ENCODE data around the gene MAN2A1.

The MAN2A1 gene

DNA sequence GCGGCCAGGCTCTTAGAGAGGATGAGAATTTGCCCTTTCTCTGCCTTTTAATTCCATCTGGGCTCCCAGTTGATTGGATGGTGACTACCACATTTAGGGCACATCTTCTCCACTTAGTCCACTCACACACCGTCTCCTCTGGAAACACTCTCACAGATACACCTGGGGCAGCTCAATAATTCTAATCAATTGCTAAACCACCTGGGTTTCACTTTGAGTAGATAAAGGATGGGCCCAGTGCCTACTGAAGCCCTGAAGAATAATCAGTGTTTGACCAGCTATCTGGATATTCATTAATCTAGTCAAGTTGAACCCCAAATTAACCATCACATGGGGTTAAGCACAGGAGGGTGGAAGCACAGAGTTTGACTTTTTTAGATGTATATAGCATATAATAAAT lies 19.1 kb downstream of the MAN2A1 start:
- DNase-seq: no peak

DNA sequence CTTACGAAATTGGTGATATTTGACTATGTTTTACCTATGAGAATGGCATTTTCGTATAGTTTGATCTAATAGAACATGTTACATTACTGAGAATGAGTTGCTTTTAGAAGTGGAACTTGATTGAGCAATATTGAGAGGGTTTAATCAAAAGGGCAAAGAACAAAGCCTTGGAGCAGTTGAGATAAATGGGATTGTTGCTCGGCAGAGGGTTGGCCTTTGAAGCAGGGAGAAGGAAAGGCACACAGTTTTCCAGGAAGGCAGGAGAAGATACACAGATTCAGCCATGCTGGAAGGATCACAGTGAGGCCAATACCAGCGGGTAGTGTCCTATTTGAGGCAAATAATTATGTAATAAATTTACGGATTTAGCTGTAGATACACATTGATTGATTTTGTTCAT lies 19.5 kb downstream of the MAN2A1 start:
- no peak for DNase-seq

DNA sequence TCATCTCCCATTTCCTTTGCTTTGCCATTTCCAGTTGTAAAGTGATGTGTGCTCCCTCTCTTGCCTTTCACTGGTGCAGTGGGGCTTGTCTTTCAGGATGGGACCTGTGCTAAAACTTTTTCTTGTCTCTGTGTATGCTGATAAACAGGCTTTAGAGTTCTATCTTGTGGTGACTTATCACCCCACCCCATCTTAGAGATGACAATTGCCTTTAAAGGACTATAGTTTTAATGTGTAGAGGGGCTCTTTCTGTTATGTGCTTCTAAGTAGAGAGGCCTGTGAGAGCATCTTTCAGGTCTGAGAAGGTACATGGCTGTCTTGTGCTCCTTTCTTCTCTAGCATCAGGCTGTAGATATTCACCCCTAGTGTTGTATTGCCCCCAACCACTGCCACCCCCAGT lies 21.9 kb downstream of the MAN2A1 start:
- no peak for DNase-seq

DNA sequence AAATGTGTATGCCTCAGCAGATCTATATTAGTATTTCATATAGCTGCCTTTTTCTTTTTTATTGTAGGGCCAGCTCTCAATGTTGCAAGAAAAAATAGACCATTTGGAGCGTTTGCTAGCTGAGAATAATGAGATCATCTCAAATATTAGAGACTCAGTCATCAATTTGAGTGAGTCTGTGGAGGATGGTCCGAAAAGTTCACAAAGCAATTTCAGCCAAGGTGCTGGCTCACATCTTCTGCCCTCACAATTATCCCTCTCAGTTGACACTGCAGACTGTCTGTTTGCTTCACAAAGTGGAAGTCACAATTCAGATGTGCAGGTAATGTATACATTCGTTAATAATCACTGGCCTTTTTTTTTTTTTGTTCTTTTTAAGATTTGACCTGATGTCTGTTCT lies 23.7 kb downstream of the MAN2A1 start:
- DNase-seq: no peak

DNA sequence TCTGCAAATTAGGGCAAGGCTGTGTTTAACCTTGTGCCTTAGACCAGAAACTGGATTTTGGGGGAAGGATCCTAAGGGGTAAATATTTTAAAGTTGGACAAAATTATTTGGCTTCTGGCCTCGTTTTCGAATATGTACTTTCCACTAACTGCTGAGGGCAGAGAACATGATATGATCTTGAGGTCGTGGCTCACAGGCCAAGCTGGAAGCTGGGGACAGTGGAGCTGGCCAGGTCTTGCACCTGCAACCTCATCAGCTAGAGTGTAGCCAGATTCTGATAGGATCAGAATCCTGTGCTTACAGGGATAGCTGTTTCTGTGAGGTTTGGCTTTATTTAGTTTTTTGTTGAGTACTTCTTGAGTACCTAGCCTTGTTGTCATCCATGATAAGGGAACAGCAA lies 24.9 kb downstream of the MAN2A1 start:
- no peak for DNase-seq

DNA sequence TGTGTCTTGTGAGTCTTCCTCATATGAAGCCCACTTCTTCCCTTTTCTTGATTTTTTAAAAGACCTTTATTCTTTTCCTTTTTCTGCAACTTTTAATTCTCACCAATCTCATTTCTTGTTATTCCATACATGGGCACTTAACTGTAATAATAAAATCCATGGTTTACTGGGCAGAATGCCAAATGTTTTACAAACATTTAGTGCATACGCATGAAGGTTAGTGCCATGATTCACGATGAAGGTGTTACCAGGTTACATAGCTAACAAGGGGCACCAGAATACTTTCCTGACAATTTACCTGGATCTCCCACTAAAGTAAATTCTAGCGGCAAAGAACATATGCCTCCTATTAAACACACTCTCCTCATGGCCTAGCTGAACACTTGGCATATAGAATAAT lies 28.5 kb downstream of the MAN2A1 start:
- DNase-seq: no peak

DNA sequence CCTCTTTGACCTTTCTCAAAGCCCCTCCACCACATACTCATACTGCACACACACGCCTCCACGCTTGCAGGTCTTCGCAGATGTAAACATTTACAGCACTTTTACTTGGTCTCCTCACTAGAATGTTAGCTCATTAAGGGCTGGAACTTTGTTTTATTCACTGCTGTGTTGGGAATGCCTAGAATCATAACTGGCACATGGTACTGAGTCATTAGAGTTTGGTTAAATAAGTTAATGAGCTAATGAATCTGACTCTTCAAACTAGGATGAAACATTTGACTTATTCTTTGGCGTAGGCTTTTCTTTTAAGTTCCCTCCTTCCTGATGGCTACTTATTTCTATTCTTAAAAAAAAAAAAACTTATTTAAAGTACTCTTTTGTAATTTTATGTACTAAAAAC lies 28.9 kb downstream of the MAN2A1 start:
- DNase-seq: no peak

DNA sequence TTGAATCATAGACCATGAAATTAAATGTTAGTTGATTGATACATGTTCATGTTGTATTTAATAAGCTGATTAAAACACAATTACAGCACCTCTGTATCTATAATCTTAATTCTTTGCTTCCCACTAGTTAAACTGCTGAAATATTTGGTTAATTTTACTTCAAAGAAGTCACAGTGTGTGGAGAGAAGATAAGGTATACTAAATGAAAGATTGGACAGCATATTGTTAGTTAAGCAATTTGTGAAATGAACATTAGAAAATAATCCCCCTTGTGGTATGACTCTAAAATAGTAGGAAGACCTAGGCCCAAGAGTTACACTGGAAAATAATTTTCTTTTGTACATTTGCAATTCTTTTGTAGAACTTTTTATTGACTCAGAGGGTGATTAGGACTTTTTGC lies 30.3 kb downstream of the MAN2A1 start:
- DNase-seq: no peak

DNA sequence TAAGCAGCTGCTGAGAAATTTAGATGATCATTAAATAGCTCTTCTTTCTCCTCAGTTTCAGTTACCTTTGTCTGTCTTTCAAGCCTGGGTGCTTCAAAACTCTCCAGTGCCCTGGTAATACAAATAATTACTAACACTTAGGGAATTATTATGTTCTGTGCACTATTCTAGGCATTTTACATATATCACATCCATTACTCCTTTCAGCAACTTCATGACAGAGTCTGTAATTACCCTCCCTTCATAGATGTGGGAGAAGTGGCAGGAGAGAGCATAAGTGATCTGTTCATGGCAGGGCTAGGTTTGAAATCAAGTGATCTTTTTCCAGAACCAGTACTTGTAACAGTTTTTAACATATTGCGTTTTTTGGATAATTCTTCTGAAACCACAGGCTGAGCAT lies 32.0 kb downstream of the MAN2A1 start:
- DNase-seq: no peak

DNA sequence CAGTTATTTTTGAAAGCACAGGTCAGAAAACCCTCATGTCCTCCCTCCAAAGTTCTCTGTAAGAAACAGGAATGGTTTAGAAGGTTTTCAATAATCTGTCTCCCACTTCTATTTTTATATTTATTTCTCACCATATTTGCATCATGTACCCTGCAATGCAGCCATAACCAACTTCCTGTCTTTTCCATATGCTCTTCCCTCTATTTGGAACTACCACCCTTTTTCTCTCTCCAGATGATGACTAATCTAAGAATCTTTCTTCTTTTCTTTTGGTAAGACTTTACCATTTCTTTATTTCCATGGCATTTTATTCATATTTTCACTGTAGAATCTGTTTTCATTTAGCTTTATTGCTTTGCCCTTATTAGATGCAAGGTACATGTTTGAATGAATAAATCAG lies 33.9 kb downstream of the MAN2A1 start:
- no peak for DNase-seq

DNA sequence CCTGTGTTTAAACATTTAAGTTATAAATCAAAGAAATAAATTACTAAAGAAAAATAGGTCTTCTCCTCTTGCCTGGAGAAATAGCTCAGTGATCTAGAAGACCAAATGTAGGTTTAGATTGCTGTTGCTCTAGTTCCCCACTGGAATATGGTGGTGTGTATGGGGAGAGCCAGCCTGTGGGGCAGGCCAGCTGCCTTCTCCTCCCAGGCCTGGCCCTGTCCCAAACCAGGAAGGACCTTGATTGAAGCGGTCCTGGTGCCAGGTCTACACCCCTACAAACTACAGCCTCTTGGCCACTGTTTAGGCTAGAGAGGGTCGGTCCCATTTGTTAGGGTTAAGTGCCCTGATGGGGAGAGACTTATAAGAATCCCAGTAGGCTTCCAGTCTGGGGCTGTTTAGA lies 35.4 kb downstream of the MAN2A1 start:
- DNase-seq: no peak

DNA sequence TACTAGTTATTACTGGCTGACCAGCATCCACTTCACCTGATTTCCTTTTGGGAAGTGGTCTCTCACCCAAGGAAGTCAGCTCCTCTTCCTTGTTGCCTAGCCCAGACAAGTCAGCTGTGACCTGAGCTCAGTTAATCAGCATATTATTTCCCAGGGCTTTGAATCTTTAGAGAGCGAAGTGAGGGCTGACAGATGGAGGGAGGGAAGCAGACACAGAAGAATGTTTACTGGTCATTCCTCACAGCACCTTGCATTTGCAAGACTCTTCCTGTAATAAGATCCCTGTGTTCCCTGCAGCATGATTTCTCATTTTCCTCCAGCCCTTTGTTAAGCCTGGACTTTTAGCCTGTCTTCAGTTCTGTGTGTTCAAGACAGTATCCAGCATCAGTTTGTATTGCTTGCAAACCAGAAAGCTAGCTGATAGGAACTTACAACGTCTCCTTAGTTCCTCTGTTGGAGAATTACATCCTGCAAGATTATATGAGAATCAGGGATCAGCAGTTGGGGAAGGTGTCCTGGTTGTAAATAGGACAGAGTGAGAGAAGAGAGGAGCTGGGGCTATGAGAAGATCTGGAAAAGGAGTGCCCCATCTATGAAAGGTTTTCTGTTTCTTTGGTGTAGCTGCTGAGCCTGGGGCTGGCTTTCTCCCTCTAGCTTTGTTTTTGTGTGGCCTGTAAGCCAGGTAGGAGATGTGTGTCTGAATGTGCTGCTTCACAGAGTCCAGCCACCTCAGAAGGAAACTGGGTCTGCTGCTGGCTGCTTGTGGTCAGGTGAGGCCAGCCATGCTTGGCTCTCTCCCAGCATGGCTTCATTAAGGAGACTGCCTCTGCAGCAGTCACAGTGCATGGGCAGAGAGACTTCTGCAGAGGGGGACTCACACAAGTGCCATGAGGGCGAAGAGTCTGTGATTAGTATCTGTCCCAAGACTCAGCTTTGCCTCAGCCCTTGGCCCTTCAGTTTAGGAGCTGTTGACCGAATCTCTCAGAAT lies 50.3 kb downstream of the MAN2A1 start:
- no peak for DNase-seq

DNA sequence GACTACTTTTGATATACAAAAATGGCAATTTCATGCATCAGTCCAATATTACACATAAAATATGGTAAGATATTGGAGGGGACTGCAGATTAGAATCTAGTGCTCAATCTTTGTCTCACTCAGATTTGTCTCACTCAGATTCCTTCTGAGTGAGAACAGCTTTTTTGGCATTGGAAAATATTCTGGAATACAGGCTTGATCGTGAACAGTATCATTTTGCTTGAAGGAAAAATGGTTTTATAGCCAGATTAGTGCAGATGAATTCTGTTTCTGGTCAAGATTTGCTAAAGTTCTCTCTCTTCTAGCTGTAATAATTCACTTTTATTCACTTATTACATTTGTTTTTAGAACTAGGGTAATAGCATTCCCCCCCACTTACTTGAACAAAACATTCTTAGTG lies 51.2 kb downstream of the MAN2A1 start:
- no peak for DNase-seq

DNA sequence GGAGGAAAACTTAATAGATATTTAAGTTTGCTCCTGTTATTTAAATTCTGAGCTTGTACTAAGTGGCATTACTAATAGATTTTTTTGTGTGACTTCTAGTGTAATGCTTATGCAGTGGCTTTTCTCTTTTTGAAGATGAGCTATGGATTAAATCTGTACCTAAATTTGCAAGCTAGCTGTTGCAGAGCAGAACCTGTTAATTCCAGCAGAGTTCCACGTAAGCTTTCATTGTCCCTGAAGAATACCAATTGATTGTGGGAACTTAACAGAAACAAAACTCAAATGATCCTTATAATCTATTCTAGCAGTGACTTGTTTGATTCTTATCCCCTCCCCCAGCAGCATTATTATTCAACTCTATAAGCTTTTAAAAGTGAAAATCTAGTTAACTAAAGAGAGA lies 51.7 kb downstream of the MAN2A1 start:
- no peak for DNase-seq

DNA sequence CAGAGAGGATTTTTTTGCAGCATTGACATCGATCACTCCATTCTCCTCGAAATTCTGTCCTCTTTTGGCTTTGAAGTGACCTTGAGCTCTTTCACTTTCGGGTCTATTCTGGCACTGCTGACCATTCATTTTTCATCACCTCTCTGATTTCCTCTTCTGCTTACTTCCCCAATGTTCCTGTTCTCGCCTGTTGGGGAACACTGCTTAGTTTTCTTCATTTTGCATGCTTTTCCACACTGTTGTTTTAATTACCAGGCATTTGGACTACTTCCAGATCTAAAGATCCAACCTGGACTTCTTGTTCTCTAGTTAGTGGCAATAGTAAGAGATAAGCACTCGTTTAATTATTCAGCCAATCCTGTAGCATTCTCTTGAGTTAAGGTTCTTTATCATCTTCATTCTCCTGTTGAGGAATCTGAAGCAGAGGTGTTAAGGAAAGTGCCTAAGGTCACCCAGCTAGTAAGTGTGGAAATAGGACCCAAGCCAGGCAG lies 53.4 kb downstream of the MAN2A1 start:
- no peak for DNase-seq

DNA sequence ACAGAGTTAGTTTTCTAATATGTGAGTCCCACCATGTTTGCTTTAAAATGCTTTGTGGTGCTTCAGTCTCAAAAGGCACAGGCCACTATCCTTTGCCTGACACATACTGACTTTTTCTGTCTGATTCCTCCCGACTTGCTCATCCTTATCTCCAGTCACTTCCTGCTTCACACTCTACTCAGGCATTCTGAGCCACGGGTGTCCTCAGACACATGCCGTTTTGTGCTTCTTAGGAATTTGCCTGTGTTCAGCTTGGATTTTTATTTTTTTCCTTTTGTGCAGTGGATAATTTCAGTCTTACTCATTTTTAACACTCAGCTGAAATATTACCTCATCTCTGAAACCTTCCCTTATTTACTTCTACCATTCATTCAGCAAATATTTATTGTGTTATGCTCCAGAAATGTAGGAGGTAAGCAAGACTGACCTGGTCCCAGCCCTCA lies 54.1 kb downstream of the MAN2A1 start:
- no peak for DNase-seq

DNA sequence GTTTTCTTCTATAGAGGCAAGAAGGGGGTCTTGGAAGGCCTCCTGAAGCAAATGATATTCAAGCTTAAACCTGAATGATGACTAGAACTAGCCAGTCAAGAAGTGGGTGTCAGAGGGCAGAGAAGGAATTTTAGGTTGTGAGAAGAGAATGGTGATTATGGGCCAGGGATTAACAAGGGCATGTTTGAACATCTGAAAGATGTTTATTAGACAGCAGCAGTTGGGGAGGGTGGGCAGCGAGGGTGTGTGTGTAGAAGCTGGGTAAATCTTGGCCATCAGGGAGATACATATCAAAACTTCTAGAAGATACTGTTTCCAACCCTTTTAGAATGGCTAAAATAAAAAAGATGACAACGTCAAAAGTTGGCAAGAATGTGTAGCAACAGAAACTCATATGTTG lies 54.5 kb downstream of the MAN2A1 start:
- DNase-seq: no peak

DNA sequence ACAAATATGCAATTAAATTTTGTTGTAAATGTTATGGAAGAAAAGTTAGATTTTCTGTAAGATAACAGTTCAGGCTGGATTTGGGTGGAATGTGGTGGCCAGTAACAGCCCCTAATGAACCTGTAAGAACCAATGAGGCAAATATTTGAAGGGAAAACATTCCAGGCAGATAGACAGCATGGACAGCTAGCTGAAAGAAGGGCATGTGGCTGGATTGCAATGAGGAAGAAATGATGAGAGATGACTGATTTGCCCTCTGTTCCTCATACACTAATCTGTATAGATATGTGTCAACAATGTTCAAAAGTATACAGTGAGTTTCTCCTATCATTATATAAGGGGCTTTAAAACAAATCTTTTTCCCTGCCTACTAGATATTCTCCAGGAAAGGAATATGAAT lies 58.8 kb downstream of the MAN2A1 start:
- DNase-seq: no peak

DNA sequence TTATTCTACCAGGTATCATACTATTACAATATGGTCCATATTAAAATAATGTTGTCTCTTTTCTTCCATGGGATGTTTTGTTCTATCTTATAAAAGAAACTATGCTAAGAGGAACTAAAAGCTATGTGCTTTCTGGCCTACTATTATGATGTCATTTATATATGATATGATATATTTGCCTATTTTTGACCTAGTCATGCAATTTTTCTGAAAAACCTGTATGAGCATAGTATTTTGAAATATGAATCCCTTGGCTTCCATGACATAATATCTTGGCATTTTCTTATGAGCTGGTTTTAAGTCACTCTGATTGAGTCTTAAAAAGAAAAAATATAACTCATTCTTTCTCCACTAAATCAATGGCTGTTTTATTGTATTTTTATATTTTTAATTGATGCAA lies 60.7 kb downstream of the MAN2A1 start:
- no peak for DNase-seq

DNA sequence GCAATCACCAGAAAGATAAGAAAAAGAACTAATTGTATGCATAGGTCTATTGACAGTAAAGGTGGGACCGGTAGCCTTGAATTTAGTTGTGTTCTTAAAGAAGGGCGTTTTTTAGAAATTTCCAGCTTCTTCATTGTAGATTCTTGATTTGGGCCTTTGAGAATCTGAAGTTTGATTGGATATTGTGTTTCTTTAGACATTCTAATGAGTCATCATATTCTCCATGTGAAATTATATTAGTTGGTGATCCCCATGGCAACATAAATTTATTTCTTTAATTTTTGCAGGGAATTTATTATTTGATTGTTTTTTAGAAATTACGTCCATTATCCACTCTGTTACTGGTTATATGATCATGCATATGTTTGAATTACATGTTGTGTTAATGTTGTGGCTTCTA lies 63.6 kb downstream of the MAN2A1 start:
- DNase-seq: no peak

DNA sequence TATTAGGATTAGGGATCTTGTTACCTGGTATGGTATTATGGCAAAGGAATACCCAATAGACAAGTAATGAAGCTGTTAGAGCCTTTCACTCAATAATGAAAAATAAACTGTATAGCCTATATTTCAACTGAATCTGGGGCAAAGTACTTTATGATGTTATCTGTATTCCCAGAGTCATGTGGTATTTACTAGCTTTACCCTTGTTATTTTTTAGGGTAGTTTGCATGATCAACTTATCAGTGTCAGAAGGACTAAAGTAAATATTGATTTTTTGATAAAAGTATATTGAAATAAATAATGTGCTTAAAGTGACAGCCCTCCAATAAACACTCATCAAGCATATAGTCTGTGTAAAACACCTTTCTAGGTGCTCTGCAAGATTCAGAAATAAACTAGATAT lies 64.6 kb downstream of the MAN2A1 start:
- DNase-seq: no peak

DNA sequence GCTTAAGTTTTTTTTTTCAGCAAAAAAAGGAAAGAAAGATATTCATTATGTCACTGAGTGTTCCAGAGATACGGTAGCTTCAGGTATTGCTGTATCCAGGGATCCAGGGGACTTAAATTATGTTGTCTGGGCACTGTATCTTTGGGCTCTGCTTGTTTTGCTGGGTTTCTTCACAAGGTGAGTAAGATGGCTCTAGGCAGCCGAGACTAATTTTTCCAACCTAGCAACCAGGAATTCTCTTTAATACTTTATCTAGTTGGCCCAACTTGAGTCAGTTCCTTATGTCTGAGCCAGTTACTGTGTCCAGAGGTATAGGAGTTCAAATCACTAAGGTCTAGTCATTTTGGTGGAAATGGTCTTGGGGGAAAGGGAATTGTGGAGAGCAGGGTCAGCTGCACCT lies 66.0 kb downstream of the MAN2A1 start:
- DNase-seq: no peak

DNA sequence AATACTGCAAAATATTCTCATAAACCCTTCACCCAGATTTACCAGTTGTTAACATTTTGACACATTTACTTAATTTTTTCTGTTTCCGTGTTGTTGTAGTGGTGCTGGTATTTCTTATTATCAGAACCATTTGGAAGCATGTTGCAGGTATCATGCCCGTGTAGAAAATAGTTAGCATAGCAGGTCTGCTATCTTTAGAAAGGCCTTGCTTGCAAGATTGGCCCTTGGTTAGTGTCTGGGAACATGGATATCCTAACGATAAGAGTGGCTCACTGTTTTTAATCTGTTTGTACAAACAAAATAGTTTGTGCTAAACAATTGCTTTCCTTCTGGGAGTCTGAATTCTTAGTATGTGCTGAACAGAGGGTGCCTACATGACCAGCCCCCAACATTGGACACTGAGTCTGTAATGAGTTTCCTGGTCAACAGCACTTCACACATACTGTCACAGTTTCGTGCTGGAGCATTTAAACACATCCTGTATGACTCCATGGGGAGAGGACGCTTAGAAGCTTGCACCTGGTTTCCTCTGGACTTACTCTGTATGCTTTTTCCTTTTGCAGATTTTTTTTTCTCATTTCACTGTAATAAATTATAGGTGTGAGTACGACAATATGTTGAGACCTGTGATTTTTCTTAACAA lies 66.9 kb downstream of the MAN2A1 start:
- no peak for DNase-seq

DNA sequence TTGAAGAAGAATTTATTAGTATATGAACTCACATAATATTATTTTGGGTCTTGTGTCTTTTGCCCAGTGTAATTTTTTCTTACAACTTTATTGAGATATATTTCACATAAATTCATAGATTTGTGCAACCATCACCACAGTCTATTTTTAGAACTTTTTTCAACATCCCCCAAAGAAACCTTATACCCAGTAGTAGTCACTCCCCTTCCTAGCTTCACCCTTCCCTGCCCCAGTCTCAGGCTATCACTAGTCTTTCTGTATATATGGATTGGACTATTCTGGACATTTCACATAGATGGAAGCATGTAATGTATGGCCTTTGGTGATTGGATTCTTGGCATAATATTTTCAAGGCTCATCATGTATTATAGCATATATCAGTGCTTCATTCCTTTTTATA lies 67.8 kb downstream of the MAN2A1 start:
- DNase-seq: no peak
